Tongue (tissue), 3 donors: ENCODE measurements around the gene SORBS2. TPM values are rescaled to one million over a fixed set of nuclear protein-coding genes. Genes with fewer than 3 reads are reported as not detected.

Source experiments
- DNase-seq: peaks from one replicate; pipeline ENCODE4 v3.0.0-alpha.2; 2015
- small RNA-seq: library from RNA; depleted of rRNA; stranded (forward); fragments of <200 nt; gene quantifications from one replicate; pipeline ENCODE3, GENCODE V24; 2014; ENCODE audit warnings: low replicate concordance
- total RNA-seq: library from RNA; depleted of rRNA; stranded (reverse); fragments of >200 nt; gene quantifications from one replicate; pipeline ENCODE4 v1.2.3, GENCODE V29; 2014

Gene SORBS2
- total RNA-seq, 1 donor from 2014 or later = 49.2 TPM

DNA sequence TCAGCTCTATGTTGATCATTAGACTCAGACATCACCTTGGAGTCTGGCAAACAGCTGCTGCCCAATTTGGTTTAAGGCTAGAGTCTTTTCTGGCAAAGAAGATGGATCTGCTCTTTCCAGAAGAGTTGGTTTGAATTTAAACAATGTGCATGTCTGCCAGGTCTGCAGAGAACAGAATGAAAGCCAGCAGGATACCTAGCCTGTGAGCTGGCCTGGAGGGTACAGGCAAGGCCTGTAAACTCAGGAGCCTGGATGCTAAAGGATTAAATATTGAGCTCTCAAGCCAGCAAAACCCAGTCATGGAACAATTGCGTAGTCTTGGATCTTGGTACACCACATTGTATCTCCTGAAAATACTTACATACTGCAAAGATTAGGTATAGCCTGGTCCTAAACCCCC lies 261.1 kb downstream of the SORBS2 start:
- DNase-seq = no peak

- no peak for DNase-seq
These were observed 262.8 kb downstream of the SORBS2 start for GRCh38 chr4:185549095-185549639.

DNA sequence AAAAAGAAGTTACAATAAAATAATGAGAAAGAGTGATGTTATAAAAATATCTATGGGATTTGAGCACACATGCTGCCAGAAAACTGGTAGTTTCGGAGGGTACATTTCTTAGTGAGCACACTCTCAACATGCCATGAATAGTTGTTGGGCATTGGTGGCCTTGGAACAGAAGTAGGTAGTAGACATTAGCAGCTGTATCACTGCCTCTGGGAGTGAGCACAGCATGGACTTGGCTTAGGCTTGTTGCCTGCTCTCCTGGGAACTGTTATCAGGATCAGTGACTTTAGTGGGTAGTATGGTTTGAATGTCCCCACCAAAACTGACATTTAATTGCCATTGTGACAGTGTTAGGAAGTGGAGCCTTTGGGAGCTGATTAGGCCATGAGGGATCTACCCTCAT lies 263.4 kb downstream of the SORBS2 start:
- no peak for DNase-seq

GRCh38 chr4:185546335-185546734 lies 265.7 kb downstream of the SORBS2 start:
- DNase-seq = peak; percentile 58

DNA sequence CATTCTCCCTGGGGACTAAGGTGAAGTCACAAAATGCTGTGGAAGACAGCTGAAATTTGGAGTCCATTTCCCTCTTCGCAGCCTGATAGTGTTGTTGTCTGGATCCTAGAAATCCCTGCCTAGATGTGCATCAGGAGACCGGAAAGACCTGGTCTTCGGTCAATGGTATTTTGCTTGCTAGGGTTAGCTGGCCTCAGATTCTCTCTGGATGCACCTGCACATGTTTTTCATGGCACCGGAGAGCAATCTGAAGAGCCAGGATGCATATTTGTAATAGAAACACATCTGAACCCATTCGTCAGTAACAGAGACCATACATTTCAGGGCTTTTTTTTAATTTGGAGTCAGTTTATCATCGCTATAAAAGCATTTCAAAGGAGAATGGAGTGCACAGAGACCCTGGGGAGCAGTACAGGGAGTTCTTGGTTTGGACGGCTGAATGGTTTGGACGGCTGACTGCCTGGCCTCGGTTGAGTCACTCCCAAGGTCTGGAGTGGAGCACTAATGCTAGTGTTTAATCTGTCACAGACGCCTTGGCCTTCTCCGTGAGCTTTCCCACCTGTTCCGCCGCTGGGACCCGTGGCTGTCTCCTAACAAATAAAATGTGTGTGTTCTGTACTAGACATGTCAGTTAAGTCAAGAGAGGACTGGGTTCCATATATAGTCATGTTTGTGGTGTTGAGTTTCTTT lies 269.2 kb downstream of the SORBS2 start:
- DNase-seq = peak; percentile 93

GRCh38 chr4:185541251-185541727 lies 270.7 kb downstream of the SORBS2 start:
- peak; percentile 80 for DNase-seq

DNA sequence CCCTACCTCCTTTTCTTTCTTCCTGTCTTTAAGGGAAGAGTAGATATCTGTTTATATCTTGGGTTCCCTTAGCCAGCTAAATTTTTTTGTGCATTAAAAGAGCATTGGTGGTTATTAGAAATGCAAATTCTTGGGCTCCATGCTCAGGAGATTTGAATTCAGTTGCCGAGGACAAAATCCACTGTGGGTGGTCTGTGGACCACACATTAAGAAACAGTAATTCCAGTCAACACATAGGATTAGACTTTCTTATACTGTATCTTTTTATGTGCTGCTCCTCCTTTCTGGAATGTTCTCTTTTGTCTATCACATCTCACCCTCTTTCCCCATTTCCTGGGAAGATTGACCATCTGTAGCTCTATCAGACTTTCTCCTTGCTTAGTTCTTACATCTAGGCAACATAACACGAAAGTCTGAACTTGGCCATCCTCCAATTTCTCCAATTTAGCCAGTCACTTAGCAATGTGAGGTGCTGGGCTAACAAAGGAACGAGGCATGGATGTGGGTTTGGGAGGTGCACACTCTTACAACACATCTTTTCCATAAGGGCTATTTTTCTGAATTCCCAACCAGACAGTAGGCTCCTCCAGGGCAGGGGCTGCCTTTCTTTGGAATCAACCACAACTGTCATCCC lies 271.4 kb downstream of the SORBS2 start:
- no peak for DNase-seq

GRCh38 chr4:185540040-185540439 lies 272.0 kb downstream of the SORBS2 start:
- DNase-seq = no peak

GRCh38 chr4:185538806-185539205 lies 273.2 kb downstream of the SORBS2 start:
- no peak for DNase-seq

GRCh38 chr4:185536411-185536709 lies 275.6 kb downstream of the SORBS2 start:
- DNase-seq = peak; percentile 68

DNA sequence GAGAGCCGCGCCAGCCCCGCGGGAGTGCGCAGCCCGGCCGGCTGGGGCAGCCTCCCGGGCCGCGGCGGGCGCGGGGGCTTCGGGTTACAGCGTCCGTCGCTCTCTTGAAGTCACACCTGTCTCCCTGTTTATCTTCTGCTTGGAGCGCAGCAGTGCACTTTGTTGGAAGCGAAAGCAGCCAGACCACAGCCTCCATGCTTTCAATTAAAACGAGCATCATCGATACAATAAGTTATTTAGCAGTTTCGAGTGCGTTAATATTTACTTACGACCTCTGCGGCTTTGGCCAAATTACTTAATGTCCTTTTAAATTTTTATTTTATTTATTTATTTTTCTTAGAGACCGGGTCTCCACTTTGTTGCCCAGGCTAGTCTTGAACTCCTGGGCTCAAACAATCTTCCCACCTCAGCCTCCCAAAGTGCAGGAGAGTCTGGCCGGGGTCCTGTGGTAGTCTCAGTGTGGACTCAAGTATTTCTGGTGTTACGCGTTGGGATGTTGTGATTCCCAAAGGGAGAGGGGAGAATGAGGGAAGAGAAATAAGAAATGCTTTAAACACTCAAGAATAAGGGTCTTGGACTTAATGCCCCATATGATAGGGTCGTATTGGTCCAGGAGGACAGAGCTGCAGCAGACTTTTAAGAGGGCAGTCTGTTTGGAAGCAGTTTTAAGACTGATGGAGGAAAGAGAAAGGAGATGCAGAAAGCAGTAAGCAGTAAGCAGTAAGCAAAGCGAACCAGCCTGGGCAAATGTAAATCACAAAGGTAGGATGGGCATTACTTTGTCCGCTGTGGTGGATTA lies 276.2 kb downstream of the SORBS2 start:
- DNase-seq = no peak

Small RNA genes lying within 50 kb of the gene (small RNA-seq; reads per million reads assigned to genes)
- not detected for gene RF00019
